Dedifferentiated amniotic fluid mesenchymal stem cell (primary cell): ENCODE measurements around the gene PPM1F.

ENCODE experiments used
- DNase-seq: peaks from one replicate; pipeline ENCODE4 v3.0.0-alpha.2; 2016; ENCODE audit errors: extremely low spot score

Gene PPM1F

GRCh38 chr22:21952586-21953571, at the start of gene PPM1F:
Gene PPM1F, minus strand, starts transcription at chr22:21952848. Its CDS starts 6,800 bp downstream, at chr22:21946048.
- peak; percentile 64 for DNase-seq

- DNase-seq: no peak
These were observed 49.2 kb upstream of the PPM1F start for GRCh38 chr22:22001664-22002525.

GRCh38 chr22:21998595-21999247, 46.1 kb upstream of the PPM1F start:
- no peak for DNase-seq

GRCh38 chr22:21996175-21996720, 43.6 kb upstream of the PPM1F start:
- no peak for DNase-seq

- DNase-seq: no peak
These were observed 43.0 kb upstream of the PPM1F start for GRCh38 chr22:21995660-21996059.

- no peak for DNase-seq
These were observed 42.3 kb upstream of the PPM1F start for GRCh38 chr22:21994881-21995444.

GRCh38 chr22:21992593-21993237, 40.1 kb upstream of the PPM1F start:
- DNase-seq: no peak

- DNase-seq: no peak
These were observed 39.1 kb upstream of the PPM1F start for GRCh38 chr22:21991774-21992173.

GRCh38 chr22:21991304-21991596, 38.6 kb upstream of the PPM1F start:
- no peak for DNase-seq

- DNase-seq: no peak
These were observed 38.0 kb upstream of the PPM1F start for GRCh38 chr22:21990445-21991303.

GRCh38 chr22:21989049-21989448, 36.4 kb upstream of the PPM1F start:
- DNase-seq: no peak

GRCh38 chr22:21985214-21985613, 32.6 kb upstream of the PPM1F start:
- DNase-seq: no peak

GRCh38 chr22:21984793-21985192, 32.1 kb upstream of the PPM1F start:
- DNase-seq: no peak

GRCh38 chr22:21982338-21982965, 29.8 kb upstream of the PPM1F start, which contains the start of gene TOP3B:
Gene TOP3B, minus strand, starts transcription at chr22:21982787. Its CDS starts 7,078 bp downstream, at chr22:21975709.
- peak; percentile 73 for DNase-seq

GRCh38 chr22:21981874-21982273, 29.2 kb upstream of the PPM1F start:
- no peak for DNase-seq

GRCh38 chr22:21980547-21980946, 27.9 kb upstream of the PPM1F start:
- DNase-seq: no peak

- DNase-seq: no peak
These were observed 26.1 kb upstream of the PPM1F start for GRCh38 chr22:21978564-21979386.

GRCh38 chr22:21977814-21978213, 25.2 kb upstream of the PPM1F start:
- DNase-seq: no peak
